ENCODE data around the gene SVBP.
A peak's percentile ranks its signal among the peaks of the same experiment; 100 is the strongest.

SVBP gene

GRCh38 chr1:42821690-42822089, 4.5 kb upstream of the SVBP start:
- no peaks in the 10 kb centered on the region for H3K27me3 ChIP-seq (ENCODE audit: insufficient read depth, low read length, poor library complexity, severe bottlenecking)
- H3K4me1 ChIP-seq (ENCODE audit: insufficient read depth, low read length, poor library complexity, severe bottlenecking) = peaks cover 25% of the 10 kb centered on the region
- H2AFZ ChIP-seq (ENCODE audit: low read length) = no peak overlapping the region
- no peak overlapping the region for H3K4me2 ChIP-seq (ENCODE audit: low read depth, low read length, poor library complexity, severe bottlenecking)
- H3K9ac ChIP-seq (ENCODE audit: low read depth, low read length, poor library complexity, severe bottlenecking) = no peak overlapping the region
- H3K4me3 ChIP-seq (ENCODE audit: low read length, poor library complexity, severe bottlenecking) = no peak overlapping the region
- no peaks in the 10 kb centered on the region; the same call in 1 of the 2 replicates for H3F3A ChIP-seq (ENCODE audit: low read depth)
- H3K9me2 ChIP-seq (replicated peaks; ENCODE audit: low read depth, low read length) = no peaks in the 10 kb centered on the region
- no peaks in the 10 kb centered on the region for H4K20me1 ChIP-seq (ENCODE audit: insufficient read depth, low read length, poor library complexity, severe bottlenecking)
- TF ChIP-seq EZH2phosphoT487 (IDR thresholded peaks at IDR 0.05; ENCODE audit: borderline replicate concordance) = no peak
- no peak for TF ChIP-seq CTCF (conservative IDR thresholded peaks at IDR 0.05; ENCODE audit: low read length)
- H3K9me3 ChIP-seq (ENCODE audit: insufficient read depth, low read depth, low read length) = no peaks in the 10 kb centered on the region
- no peaks in the 10 kb centered on the region for H3K36me3 ChIP-seq (ENCODE audit: insufficient read depth, low read length)
- no peaks in the 10 kb centered on the region for H3K79me2 ChIP-seq (ENCODE audit: insufficient read depth, low read length)

GRCh38 chr1:42820813-42821212, 3.6 kb upstream of the SVBP start:
- Histone ChIP-seq H3K4me2 (ENCODE audit: low read depth, low read length, poor library complexity, severe bottlenecking) (no peak overlapping the region), H3F3A (ENCODE audit: low read depth) (no peaks in the 10 kb centered on the region; the same call in 1 of the 2 replicates), H2AFZ (ENCODE audit: low read length) (no peak overlapping the region), H4K20me1 (ENCODE audit: insufficient read depth, low read length, poor library complexity, severe bottlenecking) (no peaks in the 10 kb centered on the region), H3K9me3 (ENCODE audit: insufficient read depth, low read depth, low read length) (no peaks in the 10 kb centered on the region), H3K27me3 (ENCODE audit: insufficient read depth, low read length, poor library complexity, severe bottlenecking) (no peaks in the 10 kb centered on the region), H3K4me3 (ENCODE audit: low read length, poor library complexity, severe bottlenecking) (no peak overlapping the region), H3K9ac (ENCODE audit: low read depth, low read length, poor library complexity, severe bottlenecking) (no peak overlapping the region), H3K4me1 (ENCODE audit: insufficient read depth, low read length, poor library complexity, severe bottlenecking) (peaks cover 34% of the 10 kb centered on the region), H3K36me3 (ENCODE audit: insufficient read depth, low read length) (no peaks in the 10 kb centered on the region), H3K9me2 (replicated peaks; ENCODE audit: low read depth, low read length) (no peaks in the 10 kb centered on the region), H3K79me2 (ENCODE audit: insufficient read depth, low read length) (peaks cover 8% of the 10 kb centered on the region)
- TF ChIP-seq EZH2phosphoT487 (IDR thresholded peaks at IDR 0.05; ENCODE audit: borderline replicate concordance) (no peak), CTCF (conservative IDR thresholded peaks at IDR 0.05; ENCODE audit: low read length) (no peak)

GRCh38 chr1:42817976-42818375, 779 bp upstream of the SVBP start:
- H2AFZ ChIP-seq (ENCODE audit: low read length) = peak overlapping the region; percentile 75
- no peaks in the 10 kb centered on the region; the same call in 1 of the 2 replicates for H3F3A ChIP-seq (ENCODE audit: low read depth)
- H3K9ac ChIP-seq (ENCODE audit: low read depth, low read length, poor library complexity, severe bottlenecking) = peak overlapping the region; percentile 85
- no peaks in the 10 kb centered on the region for H4K20me1 ChIP-seq (ENCODE audit: insufficient read depth, low read length, poor library complexity, severe bottlenecking)
- peak overlapping the region; percentile 70 for H3K4me3 ChIP-seq (ENCODE audit: low read length, poor library complexity, severe bottlenecking)
- H3K79me2 ChIP-seq (ENCODE audit: insufficient read depth, low read length) = peaks cover 9% of the 10 kb centered on the region
- no peaks in the 10 kb centered on the region for H3K9me2 ChIP-seq (replicated peaks; ENCODE audit: low read depth, low read length)
- H3K4me2 ChIP-seq (ENCODE audit: low read depth, low read length, poor library complexity, severe bottlenecking) = peak overlapping the region; percentile 80
- H3K27me3 ChIP-seq (ENCODE audit: insufficient read depth, low read length, poor library complexity, severe bottlenecking) = no peaks in the 10 kb centered on the region
- no peak for TF ChIP-seq CTCF (conservative IDR thresholded peaks at IDR 0.05; ENCODE audit: low read length)
- no peak for TF ChIP-seq EZH2phosphoT487 (IDR thresholded peaks at IDR 0.05; ENCODE audit: borderline replicate concordance)
- no peaks in the 10 kb centered on the region for H3K9me3 ChIP-seq (ENCODE audit: insufficient read depth, low read depth, low read length)
- H3K36me3 ChIP-seq (ENCODE audit: insufficient read depth, low read length) = no peaks in the 10 kb centered on the region
- peaks cover 27% of the 10 kb centered on the region for H3K4me1 ChIP-seq (ENCODE audit: insufficient read depth, low read length, poor library complexity, severe bottlenecking)

Data from Loucy (cell line).